Uterus (tissue), 2 donors: Measurements from ENCODE around the gene KLHL4.

Experiments
- CTCF ChIP-seq, 4 experiments: fragments of 200-600 bp in 2 of 4; fragments of 450-650 bp in 2 of 4; sonication (generic) in 2 of 4; IDR thresholded peaks; one replicate each; pipeline ENCODE4 v1.5.1; 2016 to 2019; ENCODE audit warnings: antibody characterized with exemption in 4 of 4, mild to moderate bottlenecking in 2 of 4, moderate library complexity in 1 of 4
- POLR2A ChIP-seq, 2 donors: fragments of 450-650 bp; IDR thresholded peaks; one replicate each; pipeline ENCODE4 v1.6.1; 2016; ENCODE audit warnings: antibody characterized with exemption in 2 of 2, mild to moderate bottlenecking in 1 of 2, moderate library complexity in 1 of 2

- no peak for TF ChIP-seq CTCF (IDR thresholded peaks at IDR 0.05)
- no peak for TF ChIP-seq POLR2A (IDR thresholded peaks at IDR 0.05)
Measured at GRCh38 chrX:87489071-87489470, 28.5 kb upstream of the KLHL4 start.
